GM12873 (cell line): ENCODE results near the gene HOMER1.

Experiments
- TF ChIP-seq, protein P1 (sequence below): IDR thresholded peaks from 2 replicates; pipeline ENCODE4 v1.5.1; 2012; ENCODE audit warnings: low read depth, mild to moderate bottlenecking, moderate library complexity, low read length, control low read depth; ENCODE audit not compliant: insufficient read depth; ENCODE audit errors: missing control alignments

HOMER1 gene

GRCh38 chr5:79516986-79517385 lies 3.1 kb upstream of the HOMER1 start:
- TF ChIP-seq, protein P1, sequence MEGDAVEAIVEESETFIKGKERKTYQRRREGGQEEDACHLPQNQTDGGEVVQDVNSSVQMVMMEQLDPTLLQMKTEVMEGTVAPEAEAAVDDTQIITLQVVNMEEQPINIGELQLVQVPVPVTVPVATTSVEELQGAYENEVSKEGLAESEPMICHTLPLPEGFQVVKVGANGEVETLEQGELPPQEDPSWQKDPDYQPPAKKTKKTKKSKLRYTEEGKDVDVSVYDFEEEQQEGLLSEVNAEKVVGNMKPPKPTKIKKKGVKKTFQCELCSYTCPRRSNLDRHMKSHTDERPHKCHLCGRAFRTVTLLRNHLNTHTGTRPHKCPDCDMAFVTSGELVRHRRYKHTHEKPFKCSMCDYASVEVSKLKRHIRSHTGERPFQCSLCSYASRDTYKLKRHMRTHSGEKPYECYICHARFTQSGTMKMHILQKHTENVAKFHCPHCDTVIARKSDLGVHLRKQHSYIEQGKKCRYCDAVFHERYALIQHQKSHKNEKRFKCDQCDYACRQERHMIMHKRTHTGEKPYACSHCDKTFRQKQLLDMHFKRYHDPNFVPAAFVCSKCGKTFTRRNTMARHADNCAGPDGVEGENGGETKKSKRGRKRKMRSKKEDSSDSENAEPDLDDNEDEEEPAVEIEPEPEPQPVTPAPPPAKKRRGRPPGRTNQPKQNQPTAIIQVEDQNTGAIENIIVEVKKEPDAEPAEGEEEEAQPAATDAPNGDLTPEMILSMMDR = no peak

DNA sequence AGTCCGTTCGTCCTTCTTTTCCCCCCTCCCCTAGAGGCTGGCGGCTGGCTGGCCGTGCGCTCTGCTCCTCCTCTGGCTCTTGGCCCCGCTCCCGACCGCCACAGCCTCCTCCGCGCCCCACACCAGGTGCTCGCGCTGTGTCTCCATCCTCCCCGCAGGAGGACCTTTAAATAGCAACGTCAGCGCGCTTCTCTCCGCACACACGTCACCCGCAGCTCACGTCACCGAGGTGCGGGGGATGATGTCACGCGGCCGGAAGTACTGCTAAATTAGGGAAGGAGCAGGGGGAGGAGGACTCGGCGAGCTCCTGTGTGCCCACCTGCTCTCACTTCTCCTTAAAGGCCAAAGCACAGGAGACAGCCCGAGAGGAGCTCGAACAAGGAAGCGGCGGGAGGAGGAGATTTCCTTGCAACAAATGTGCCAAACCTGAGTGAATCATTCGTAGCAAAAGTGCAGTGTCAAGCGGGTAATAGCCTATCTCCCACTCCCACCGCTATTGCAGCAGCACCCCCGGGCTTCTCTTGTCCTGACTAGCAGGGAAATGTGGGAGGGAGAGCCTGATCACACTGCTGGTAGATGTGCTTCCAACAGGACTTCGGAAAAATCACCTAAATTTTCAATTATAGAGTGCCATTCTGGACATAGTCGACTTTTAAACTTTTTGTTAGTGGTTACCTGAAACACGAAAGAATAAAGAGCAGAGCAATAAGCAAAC lies 614 bp upstream of the HOMER1 start:
- TF ChIP-seq, protein P1 = no peak

DNA sequence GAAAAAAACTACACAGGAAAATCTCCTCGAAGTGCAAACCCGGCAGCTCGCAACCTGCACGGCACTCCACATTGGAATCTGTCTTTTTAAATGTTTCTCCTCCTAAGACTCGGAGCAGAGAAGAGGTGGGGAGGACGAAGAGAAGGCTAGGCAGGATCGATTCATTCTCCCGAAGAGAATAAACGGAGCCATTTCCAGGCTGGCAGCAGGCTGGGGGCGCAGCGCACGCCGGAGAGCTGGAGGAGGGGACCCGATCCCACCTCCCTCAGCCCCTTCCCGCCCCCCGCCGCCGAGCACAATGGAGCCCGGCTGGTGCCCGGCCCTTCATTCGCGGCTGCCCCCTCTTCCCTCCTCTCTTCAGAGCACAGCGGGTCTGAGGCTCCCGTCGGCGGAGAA lies 628 bp downstream of the HOMER1 start:
- TF ChIP-seq, protein P1 = no peak

- TF ChIP-seq, protein P1 = no peak
Observed at GRCh38 chr5:79512471-79513307, 1.2 kb downstream of the HOMER1 start.

DNA sequence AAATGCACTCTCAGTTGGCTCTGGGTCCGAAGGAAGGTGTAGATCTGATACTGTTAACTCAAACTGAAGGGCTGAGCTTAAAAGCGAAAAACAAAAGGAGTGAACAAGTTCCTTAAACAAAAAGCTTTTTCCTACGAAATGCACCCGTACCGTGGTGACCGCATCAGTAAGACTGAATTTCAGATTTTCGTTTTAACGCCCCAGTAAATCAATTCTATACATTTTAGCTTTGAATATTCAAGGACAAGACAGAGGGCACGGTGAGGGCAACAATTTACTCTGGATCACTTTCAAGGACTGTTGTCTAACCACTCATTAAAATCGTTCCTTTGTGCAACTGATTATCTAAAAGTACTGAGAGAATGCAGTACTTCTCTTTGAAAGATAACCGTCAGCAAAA lies 1.9 kb downstream of the HOMER1 start:
- TF ChIP-seq, protein P1 = no peak

DNA sequence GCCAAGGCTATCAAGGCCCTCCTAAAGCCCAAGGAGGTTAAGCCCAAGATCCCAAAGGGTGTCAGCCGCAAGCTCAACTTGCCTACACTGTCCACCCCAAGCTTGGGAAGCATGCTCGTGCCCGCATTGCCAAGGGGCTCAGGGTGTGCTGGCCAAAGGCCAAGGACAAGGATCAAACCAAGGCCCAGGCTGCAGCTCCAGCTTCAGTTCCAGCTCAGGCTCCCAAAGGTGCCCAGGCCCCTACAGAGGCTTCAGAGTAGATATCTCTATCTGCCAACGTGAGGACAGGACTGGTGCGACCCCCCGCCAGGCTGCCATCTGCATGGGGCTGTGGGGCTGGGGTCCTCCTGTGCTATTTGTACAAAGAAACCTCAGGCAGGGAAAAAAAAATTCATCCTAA lies 3.3 kb downstream of the HOMER1 start:
- TF ChIP-seq, protein P1 = no peak

DNA sequence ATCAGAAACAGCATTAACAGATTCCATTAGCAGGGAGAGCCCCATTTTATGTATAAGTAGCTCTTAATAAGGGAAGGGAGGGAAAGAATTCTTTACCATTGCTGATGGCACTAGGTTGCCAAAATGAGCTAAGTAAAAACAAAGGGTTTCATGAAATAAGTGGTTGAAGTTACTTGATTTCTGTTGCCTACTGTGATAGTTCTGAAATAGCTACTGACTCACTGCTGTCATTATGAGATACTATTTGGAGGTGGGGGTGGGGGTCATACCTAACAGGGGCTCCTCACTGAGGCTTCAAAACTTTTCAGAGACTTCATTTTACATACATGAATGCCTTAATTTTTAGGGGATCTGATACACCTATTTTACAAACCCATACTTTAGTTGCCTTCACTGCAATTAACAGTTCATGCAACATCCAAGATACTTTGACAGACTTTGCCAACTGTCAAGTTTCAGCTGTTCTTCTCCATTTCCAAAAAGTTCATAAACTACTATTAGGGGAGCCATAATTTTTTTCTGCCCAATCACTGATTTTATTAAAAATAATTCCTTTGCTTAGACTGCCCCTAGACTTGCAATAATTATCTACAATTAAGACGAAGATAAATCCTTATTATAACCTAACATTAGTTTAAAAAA lies 4.6 kb downstream of the HOMER1 start:
- TF ChIP-seq, protein P1 = no peak
